HG02798 (cell line): ENCODE measurements around the gene DEF6.
"Not testable (repeated sequence)": the region's sequence is repeated elsewhere in the genome, so short reads cannot be mapped to it uniquely, and the experiment has no call there.

ENCODE experiments used
- ATAC-seq: cut with Tn5 transposase; IDR thresholded peaks from one replicate; pipeline ENCODE4 v1.9.1; 2021; ENCODE audit warnings: mild to moderate bottlenecking; ENCODE audit not compliant: unreplicated experiment, poor library complexity

Gene DEF6

DNA sequence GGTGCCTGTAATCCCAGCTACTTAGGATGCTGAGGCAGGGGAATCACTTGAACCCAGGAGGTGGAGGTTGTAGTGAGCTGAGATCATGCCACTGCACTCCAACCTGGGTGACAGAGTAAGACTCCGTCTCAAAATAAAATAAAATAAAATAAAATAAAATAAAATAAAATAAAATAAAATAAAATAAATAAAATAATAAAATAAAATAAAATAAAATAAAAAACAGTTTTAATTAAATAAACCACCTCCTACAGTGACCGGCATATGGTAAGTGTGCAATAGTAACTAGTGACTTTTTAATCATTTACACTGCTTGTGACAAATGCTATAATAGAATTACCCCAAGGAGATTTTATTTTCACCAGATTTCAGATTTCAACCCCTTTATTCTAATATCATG is 10.9 kb downstream of the DEF6 start:
- ATAC-seq, result not testable (repeated sequence)

DNA sequence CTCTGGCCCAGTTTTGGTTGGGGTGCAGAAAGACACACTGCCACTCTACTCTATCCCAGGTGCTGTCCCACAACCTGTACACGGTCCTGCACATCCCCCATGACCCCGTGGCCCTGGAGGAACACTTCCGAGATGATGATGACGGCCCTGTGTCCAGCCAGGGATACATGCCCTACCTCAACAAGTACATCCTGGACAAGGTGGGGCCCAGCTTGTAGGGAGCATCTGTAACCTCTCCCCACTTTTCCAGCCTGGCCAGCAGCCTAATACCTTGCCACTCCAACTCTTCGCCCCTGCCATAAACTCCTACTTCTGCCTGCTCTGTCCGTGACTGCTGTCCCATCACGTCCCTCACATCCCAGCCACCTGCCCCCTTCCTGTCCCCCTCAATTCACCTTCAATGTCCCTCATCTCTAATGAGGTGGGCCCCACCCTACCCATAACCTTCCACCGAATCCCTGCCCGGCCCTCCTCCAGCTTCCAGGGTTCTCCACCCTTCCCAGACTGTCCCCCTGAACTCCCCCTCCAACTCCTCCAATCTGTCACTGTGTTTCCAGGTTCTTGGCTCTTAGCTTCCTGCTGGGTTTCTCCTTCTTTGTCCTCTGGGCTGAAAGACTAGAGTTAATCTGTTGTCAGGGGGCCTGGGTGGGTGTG is 12.1 kb downstream of the DEF6 start:
- ATAC-seq, result no peak

DNA sequence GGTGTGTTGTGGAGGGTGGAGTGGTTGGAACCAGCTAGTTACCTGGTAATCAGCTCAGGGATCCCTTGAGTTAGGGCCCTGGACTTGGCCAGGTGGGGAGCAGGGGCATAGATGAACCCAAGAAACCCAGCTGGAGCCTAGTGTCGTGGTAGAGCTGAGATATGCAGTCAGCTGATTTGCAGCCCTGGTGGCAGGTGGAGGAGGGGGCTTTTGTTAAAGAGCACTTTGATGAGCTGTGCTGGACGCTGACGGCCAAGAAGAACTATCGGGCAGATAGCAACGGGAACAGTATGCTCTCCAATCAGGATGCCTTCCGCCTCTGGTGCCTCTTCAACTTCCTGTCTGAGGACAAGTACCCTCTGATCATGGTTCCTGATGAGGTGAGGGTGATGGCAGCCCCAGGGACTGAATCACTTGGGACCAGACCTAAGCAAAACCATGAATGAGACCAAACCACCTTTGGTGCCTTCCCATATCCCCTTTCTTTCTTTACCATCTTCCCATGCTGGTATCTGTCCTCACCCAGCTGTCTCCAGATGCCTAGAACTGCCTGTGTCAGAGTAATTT is 12.7 kb downstream of the DEF6 start:
- ATAC-seq, result no peak

DNA sequence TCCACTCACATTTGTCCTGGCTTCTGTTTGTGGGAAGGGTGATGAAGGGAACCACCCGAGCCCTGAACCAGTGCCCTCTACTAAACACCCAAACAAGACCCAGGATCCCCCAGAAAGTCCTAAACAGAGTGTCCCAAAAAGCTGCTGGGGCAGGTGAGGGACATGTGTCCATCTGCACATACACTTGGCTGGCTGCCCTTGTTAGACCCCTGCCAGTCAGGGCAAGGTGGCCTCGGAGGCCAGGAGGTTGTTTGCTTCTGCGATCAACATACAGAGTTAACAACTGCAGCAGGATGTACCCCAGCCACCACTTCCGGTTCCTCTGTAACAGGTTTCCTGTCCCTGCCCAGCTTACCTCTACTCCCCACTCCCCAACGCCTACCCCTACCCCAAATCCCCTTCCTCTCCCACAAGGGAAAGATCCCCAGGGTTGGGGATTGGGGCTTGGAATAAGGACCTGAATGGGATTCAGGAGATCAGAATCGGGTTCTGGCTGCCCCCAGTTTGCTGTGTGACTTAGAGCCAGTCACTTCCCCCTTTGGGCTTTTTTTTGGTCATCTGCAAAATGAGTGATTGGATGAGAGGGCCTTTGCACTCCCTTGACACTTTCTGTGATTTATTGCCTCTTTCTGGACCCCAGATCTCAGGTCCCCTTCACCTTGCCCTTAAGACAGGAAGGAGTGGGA is 13.9 kb downstream of the DEF6 start:
- ATAC-seq, result no peak

DNA sequence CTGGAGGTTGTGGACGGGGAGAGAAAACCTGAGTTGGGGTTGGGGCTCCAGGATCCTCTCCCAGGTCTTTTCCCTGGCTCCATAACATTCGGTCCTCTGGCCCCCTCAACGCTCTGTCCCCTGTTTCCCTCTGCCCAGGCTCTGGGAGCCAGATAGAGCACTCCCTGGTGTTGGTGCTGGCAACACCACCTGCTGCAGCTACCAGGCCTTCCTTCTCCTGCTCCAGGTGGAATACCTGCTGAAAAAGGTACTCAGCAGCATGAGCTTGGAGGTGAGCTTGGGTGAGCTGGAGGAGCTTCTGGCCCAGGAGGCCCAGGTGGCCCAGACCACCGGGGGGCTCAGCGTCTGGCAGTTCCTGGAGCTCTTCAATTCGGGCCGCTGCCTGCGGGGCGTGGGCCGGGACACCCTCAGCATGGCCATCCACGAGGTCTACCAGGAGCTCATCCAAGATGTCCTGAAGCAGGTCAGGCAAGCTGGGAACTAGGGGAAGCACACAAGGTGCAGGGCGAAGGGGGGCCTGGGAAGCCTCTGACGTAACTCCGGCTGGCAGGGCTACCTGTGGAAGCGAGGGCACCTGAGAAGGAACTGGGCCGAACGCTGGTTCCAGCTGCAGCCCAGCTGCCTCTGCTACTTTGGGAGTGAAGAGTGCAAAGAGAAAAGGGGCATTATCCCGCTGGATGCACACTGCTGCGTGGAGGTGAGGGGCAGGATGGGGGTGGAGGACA is 14.6 kb downstream of the DEF6 start:
- no peak for ATAC-seq

DNA sequence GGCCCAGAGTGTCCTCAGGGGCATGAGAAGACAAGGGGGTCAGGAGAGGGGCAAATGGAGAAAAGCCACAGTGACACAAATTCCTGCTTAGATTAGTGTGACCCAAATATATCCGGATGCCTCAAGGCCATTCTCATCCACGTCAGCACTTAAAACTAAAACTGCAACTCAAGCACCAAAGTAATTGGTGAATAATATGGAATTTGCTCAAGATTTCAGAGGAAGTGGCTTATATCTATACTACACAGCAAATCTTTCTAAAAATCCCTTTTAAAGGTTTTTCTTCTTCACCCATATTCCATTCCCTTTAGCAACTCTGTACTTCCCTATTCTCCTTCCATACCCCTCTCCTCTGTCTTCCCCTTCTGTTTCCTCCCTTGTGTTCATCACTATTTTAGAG is 15.2 kb downstream of the DEF6 start:
- no peak for ATAC-seq

DNA sequence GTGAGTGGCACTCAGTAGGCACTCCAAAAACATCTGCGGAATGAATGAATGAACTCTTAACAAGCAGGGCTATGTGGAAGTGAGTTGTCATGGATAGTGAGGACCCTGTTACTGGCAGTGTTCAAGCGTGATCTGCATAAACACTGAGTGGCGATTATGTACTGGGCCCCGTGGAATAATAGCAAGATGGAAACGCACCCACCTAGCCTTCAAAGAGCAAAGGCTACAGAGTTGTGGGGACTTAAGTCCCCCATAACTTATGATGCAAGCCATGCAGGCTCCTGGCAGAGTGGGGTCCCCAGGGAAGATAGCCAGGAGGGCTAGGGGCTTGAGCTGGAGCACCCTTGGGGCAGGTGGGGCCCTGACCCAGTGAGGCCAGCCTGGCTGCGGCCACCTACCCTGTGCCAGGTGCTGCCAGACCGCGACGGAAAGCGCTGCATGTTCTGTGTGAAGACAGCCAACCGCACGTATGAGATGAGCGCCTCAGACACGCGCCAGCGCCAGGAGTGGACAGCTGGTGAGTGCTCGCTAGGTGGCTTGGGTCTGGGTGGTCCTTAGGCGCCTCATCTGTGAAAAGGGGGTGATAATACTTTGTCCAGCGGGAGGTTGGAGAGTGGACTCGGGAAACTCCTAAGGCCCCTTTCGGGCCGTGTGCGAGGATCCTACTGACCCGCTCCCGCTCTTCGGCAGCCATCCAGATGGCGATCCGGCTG is 20.0 kb downstream of the DEF6 start:
- ATAC-seq, result no peak

DNA sequence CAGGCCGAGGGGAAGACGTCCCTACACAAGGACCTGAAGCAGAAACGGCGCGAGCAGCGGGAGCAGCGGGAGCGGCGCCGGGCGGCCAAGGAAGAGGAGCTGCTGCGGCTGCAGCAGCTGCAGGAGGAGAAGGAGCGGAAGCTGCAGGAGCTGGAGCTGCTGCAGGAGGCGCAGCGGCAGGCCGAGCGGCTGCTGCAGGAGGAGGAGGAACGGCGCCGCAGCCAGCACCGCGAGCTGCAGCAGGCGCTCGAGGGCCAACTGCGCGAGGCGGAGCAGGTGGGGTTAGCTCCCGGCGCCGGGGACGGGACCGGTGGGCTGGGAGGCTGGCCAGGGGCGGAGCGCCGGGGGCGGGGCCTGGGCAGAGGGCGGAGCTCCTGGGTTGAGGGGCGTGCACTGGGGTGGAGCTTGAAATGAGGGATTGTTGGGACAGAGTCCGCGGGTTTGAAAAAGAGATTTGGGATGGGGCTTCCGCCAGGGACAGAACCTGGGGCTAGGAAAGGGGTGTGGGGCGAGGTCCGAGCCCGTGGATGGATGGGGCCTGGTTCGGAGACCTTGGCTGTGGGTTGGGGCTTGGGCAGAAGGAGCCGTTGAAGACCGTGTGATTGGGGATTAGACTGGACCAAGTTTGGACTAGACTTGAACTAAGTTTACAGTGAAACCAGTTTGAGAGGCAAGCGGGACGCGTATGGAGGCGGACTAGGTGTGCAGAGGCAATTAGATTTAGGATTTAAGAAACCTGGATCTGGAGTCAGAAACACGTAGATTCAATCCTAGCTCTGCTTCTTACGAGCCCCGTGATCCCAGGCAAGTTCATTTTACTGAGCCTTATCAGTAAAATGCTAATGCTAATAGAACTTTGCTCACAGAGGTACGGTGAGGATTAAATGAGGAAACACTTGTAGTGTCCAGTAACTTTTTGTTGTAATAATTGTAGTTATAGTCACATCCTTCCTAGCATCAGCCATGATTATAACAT is 20.9 kb downstream of the DEF6 start:
- ATAC-seq, result no peak

DNA sequence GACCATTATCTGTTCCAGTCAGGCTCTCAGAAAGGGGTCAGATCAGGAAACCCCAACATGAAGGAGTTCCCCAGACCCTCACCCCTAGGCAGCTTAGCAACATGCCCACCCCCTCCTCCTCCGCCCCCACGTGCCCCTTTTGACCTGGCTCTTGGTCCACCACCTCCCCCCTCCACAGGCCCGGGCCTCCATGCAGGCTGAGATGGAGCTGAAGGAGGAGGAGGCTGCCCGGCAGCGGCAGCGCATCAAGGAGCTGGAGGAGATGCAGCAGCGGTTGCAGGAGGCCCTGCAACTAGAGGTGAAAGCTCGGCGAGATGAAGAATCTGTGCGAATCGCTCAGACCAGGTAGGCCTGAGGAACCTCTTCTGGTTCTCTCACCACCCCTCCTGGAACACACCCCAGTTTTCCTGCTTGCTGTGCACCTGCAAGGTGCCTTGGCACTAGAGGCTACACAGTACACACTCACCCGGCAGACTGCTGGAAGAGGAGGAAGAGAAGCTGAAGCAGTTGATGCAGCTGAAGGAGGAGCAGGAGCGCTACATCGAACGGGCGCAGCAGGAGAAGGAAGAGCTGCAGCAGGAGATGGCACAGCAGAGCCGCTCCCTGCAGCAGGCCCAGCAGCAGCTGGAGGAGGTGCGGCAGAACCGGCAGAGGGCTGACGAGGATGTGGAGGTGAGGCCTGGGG is 21.9 kb downstream of the DEF6 start:
- no peak for ATAC-seq

DNA sequence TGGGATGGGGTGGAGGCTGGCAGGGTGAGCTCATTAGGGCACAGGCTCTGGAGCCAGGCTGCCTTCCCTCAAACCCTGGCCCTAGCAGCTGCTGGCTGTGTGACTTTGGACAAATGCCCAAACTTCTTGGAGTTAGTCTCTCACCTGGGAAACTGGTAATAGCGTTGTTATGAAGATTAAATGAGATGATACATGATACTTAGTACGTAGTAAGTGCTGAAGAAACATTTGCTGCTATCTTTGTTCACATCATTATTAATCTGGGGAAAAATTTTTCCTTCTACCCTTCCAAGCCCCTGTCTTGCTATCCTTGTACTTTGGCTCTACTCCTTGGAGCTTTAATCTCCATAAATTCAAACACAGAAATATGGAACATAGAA is 22.4 kb downstream of the DEF6 start:
- ATAC-seq, result no peak

DNA sequence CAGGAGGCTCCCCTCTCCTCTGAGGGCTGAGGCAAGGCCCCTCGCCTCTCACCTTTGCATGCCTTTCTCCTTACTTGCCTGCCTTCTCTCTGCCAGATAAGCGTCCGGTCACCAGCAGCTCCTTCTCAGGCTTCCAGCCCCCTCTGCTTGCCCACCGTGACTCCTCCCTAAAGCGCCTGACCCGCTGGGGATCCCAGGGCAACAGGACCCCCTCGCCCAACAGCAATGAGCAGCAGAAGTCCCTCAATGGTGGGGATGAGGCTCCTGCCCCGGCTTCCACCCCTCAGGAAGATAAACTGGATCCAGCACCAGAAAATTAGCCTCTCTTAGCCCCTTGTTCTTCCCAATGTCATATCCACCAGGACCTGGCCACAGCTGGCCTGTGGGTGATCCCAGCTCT is 23.5 kb downstream of the DEF6 start:
- ATAC-seq, result no peak

DNA sequence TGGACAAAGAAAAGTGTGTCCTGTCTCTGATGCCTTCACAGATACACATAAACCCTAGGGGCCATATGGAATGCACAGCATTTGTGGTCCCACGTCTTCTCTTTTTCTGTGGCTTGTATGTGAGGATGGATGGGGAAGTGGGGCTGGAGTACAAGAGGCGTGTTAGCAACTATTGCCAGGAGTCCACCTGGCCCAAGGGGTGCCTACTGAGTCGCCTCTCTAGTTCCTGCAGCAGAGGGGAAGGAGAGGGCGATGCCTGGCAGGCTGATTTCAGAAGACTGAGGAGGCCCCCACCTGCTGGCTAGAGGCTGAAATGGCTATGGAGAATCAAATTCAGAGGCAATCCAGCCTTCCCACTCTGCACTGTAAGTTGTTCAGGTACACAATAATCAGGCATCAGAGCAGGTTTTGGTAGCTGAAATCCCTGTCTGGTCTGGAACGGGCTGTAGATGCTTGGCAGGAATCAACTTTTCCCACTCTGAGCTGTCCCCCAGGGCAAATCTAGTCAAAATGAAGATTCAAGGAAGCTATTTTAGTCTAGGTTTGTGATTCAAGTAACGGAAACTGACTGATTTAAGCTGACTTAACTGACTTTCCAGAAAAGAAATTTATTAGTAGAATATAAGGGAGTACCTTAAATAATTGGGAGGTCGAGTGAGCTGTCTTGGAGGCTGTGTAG is 29.9 kb downstream of the DEF6 start:
- no peak for ATAC-seq

DNA sequence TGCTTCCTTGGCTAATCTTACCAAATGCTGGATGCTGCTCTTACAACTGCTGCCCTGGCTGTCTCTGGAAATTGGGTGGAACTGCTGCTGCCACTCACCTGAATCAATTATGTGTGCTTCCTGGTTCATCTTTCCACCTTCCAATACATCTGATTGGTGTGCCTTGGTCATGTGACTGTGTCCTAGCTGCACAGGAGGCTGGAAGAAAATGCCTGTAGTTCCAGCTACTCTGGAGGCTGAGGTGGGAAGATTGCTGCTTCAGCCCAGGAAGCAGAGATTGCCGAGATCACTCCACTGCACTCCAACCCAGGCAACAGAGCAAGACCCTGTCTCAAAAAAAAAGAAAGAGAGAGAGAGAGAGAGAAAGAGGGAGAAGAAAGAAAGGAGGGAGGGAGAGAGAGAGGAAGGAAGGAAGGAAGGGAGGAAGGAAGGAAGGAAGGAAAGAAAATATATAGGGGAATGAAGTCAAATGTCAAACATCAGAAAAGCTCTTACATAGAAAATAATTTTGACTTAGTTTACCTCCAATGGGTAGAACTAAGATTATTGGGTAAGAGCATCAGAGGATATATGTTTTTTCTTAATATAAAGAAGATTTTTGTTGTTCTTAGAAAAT is 30.6 kb downstream of the DEF6 start:
- no peak for ATAC-seq

DNA sequence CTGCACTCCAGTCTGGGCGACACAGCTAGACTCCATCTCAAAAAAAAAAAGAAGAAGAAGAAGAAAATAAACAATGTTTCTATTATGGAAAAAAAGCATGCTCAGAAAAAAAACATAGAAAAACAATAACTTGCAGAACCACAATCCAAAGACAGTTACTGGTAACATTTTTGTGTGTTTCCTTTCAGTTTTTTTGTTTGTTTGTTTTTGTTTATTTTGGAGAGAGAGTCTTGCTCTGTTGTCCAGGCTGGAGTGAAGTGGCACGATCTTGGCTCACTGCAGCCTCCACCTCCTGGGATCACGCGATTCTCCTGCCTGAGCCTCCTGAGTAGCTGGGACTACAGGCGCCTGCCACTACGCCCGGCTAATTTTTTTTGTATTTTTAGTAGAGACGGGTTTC is 31.3 kb downstream of the DEF6 start:
- ATAC-seq, result not testable (repeated sequence)

DNA sequence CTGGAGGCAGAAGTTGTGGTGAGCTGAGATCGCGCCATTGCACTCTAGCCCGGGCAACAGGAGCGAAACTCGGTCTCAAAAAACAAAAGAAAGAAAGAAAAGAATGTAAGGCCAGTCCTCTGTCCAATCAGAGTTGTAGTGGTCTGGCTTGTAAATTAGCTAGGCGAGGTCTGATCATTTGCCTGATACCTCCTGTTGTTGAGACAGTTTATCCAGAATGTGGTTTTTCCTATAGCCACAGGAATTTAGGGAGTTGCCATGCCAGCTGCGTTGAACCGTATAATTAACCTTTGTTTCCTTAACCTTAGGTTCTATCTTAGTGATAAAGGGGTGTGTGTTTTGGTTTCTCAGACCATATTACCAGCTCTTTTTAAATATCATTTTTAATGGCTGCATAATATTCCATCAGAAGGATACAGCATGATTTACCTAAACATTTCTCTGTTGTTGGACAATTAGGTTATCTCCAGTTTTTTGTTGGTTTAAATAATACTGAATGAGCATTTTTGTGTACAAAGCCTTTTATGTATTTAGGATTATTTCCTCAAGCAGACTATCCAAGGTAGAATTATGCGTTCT is 33.0 kb downstream of the DEF6 start:
- no peak for ATAC-seq

DNA sequence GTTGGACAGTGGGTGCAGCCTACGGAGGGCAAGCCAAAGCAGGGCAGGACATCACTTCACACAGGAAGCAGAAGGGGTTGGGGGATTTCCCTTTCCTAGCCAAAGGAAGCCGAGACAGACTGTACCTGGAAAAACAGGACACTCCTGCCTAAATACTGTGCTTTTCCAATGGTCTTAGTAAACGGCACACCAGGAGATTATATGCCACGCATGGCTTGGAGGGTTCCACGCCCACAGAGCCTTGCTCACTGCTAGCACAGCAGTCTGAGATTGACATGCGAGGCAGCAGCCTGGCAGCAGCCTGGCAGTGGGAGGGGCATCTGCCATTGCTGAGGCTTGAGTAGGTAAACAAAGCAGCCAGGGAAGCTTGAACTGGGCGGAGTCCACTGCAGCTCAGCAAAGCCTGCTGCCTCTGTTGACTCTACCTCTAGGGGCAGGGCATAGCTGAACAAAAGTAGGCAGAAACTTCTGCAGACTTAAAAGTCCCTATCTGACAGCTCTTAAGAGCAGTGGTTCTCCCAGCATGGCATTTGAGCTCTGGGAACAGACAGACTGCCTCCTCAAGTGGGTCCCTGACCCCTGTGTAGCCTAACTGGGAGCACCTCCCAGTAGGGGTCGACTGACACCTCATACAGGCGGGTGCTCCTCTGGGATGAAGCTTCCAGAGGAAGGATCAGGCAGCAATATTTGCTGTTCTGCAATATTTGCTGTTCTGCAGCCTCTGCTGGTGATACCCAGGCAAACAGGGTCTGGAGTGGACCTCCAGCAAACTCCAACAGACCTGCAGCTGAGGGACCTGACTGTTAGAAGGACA is 34.7 kb downstream of the DEF6 start:
- ATAC-seq, result not testable (repeated sequence)

DNA sequence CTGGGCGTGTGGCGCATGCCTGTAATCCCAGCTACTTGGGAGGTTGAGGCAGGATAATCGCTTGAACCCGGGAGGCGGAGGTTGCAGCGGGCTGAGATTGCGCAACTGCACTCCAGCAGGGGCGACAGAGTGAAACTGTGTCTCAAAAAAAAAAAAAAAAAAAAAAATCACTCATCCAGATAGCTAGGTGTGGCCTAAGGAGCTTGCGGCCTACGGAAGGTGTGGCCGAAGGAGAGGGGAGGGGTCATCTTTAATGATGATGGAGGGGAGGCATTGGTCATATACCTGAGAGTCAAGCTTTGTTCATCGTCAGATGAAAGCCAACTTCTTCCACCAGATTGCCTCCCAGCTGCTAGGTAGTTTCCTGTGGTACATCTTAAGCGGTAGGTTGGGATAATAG is 43.9 kb downstream of the DEF6 start:
- no peak for ATAC-seq
